K562 (cell line): ENCODE data around the gene METTL24. TPM values are rescaled to one million over a fixed set of nuclear protein-coding genes. Genes with fewer than 3 reads are reported as not detected.

Experiments
- ATAC-seq: fragments of 200-7000 bp; cut with Tn5 transposase; 3 replicates; pipeline ENCODE4 v1.9.1; 2020; ENCODE audit warnings: moderate library complexity
- BruUV-seq: library from RNA; stranded (reverse); fragments of 400-500 nt; replicated peaks from 2 replicates; lab custom pipeline; 2021; lab: Mats Ljungman, UMichigan
- CTCF ChIA-PET: fragments of 300-600 bp; formaldehyde crosslinking; extraction: SDS; loops from one replicate; lab custom pipeline; 2021; ENCODE audit warnings: low intra/inter-chr PET ratio; lab: Yijun Ruan, JAX
- POLR2A ChIA-PET: fragments of 300-600, 350-650 bp; sonication (Branson Sonifier 250); formaldehyde crosslinking; extraction: SDS; loops from one replicate; lab custom pipeline; 2021; ENCODE audit warnings: antibody characterized with exemption, inconsistent platforms; lab: Yijun Ruan, JAX
- DNase-seq, 4 experiments: peaks; one replicate each; pipeline versions ENCODE4 v3.0.0 to v3.0.0-alpha.2; 2011 to 2018; ENCODE audit warnings: low spot score in 3 of 4, mixed read lengths in 3 of 4; ENCODE audit errors: extremely low read depth in 1 of 4
- FAIRE-seq: peaks from 2 replicates; lab custom pipeline; 2011; peaks lifted over from hg19 to GRCh38; lab: Jason Lieb, UNC
- H2AFZ ChIP-seq: 2 replicates; pipeline ENCODE4 v1.6.0; 2011; ENCODE audit warnings: low read depth, low read length, control low read depth, inconsistent platforms
- H3K27ac ChIP-seq: fragments of 200-600 bp; 3 replicates; pipeline ENCODE4 v1.8.0; 2011; ENCODE audit warnings: low read depth, mild to moderate bottlenecking, control low read depth, inconsistent platforms, low read length, moderate library complexity, mixed read lengths; ENCODE audit errors: extremely low read depth
- H3K27me3 ChIP-seq, 2 experiments: fragments of 300-600 bp in 1 of 2; 2 replicates in 1 of 2; 3 replicates in 1 of 2; pipeline versions ENCODE4 v1.6.0 to v1.8.0; 2011; ENCODE audit warnings: inconsistent platforms in 2 of 2, low read length in 2 of 2, mild to moderate bottlenecking in 1 of 2, mixed read lengths in 1 of 2, moderate library complexity in 1 of 2; ENCODE audit not compliant: control insufficient read depth in 2 of 2, insufficient read depth in 2 of 2
- H3K36me3 ChIP-seq: fragments of 300-600 bp; 3 replicates; pipeline ENCODE4 v1.8.0; 2011; ENCODE audit warnings: mild to moderate bottlenecking, low read length, inconsistent platforms; ENCODE audit not compliant: control insufficient read depth, insufficient read depth
- H3K4me1 ChIP-seq, 2 experiments: fragments of 200-600 bp in 1 of 2; replicated peaks in 1 of 2; 2 replicates in 1 of 2; 3 replicates in 1 of 2; pipeline versions ENCODE4 v1.5.1 to v1.8.0; 2011; ENCODE audit warnings: inconsistent platforms in 2 of 2, low read length in 2 of 2, mild to moderate bottlenecking in 1 of 2, mixed read lengths in 1 of 2, moderate library complexity in 1 of 2; ENCODE audit not compliant: control insufficient read depth in 2 of 2, insufficient read depth in 2 of 2
- H3K4me2 ChIP-seq: 2 replicates; pipeline ENCODE4 v1.6.1; 2011; ENCODE audit warnings: low read length, control low read depth, inconsistent platforms, mixed read lengths; ENCODE audit not compliant: insufficient read depth
- H3K4me3 ChIP-seq: fragments of 200-600 bp; sonication (generic), shearing (Covaris generic); 2 replicates; pipeline ENCODE4 v1.5.1; 2016; ENCODE audit warnings: control low read depth, inconsistent platforms
- H3K79me2 ChIP-seq: fragments of 200-600 bp; 3 replicates; pipeline ENCODE4 v1.8.0; 2011; ENCODE audit warnings: low read length, inconsistent platforms; ENCODE audit not compliant: control insufficient read depth, insufficient read depth
- H3K9ac ChIP-seq, 2 experiments: 2 replicates each; pipeline versions ENCODE4 v1.6.0 to v1.6.1; 2011; ENCODE audit warnings: low read depth in 2 of 2, low read length in 2 of 2, control low read depth in 1 of 2, inconsistent platforms in 1 of 2, mild to moderate bottlenecking in 1 of 2, mixed read lengths in 1 of 2; ENCODE audit not compliant: insufficient read depth in 1 of 2
- H3K9me1 ChIP-seq: one replicate; pipeline ENCODE4 v1.6.0; 2011; ENCODE audit warnings: inconsistent platforms, mild to moderate bottlenecking, low read length, moderate library complexity; ENCODE audit not compliant: control insufficient read depth, insufficient read depth
- H3K9me3 ChIP-seq: replicated peaks from 2 replicates; pipeline ENCODE4 v1.5.1; 2011; ENCODE audit warnings: low read depth, low read length, inconsistent platforms; ENCODE audit not compliant: control insufficient read depth, insufficient read depth
- H4K20me1 ChIP-seq: replicated peaks from 2 replicates; pipeline ENCODE4 v1.6.1; 2011; ENCODE audit warnings: low read length, inconsistent platforms, mixed read lengths; ENCODE audit not compliant: control insufficient read depth, insufficient read depth
- ELF2 ChIP-seq: fragments of 250-450 bp; sonication (Bioruptor Pico); IDR thresholded peaks from 2 replicates; pipeline ENCODE4 v1.5.0; 2021; ENCODE audit warnings: mild to moderate bottlenecking
- FOXK2 ChIP-seq, 2 experiments: fragments of 450-650 bp; IDR thresholded peaks in 1 of 2; conservative IDR thresholded peaks in 1 of 2; 2 replicates each; pipeline ENCODE4 v1.6.1; 2016; ENCODE audit warnings: low read depth in 2 of 2, mild to moderate bottlenecking in 1 of 2
- RBBP5 ChIP-seq: fragments of 200-600 bp; sonication (generic); IDR thresholded peaks from 2 replicates; pipeline ENCODE4 v1.6.1; 2012; ENCODE audit warnings: borderline replicate concordance, mild to moderate bottlenecking, low read length, control low read depth, inconsistent platforms; ENCODE audit not compliant: insufficient read depth, poor library complexity, severe bottlenecking
- WGBS: fragments of 100-300 bp; shearing (Covaris generic); methylation state at CpG from one replicate; pipeline ENCODE4 v1.1.6; 2016; ENCODE audit warnings: low coverage, mixed read lengths; ENCODE audit not compliant: insufficient coverage; ENCODE audit errors: missing lambda C conversion rate; 5-methylcytosine and 5-hydroxymethylcytosine counted together
- in situ Hi-C: fragments of 300-500 bp; cut with MboI; formaldehyde crosslinking; loops from 4 replicates; pipeline ENCODE4 v1.15.0; 2018; ENCODE audit warnings: inconsistent platforms, mixed read lengths
- intact Hi-C: fragments of 100-400 bp; cut with micrococcal nuclease; formaldehyde crosslinking; loops from 2 replicates; pipeline ENCODE4 v1.14.2; 2022
- polyA plus RNA-seq, 8 experiments: library from polyadenylated mRNA; depleted of rRNA in 4 of 8; stranded (reverse) in 5 of 8; unstranded in 3 of 8; fragments of >200 nt; fragmentation: Nextera tagmentation in 2 of 8; fragmentation: Illumina TruSeq in 1 of 8; extraction: Ambion mirVana in 2 of 8; extraction: Trizol in 1 of 8; gene quantifications; 2 replicates each; pipeline versions ENCODE4 v1.2.1 to v1.2.3, GENCODE V29; 2011 to 2014; ENCODE audit warnings: inconsistent platforms in 1 of 8, missing spikeins in 1 of 8
- total RNA-seq, 7 experiments: library from RNA; depleted of rRNA in 6 of 7; stranded (reverse); fragments of >200 nt in 6 of 7; fragmentation: Illumina TruSeq in 2 of 7; extraction: Trizol in 2 of 7; gene quantifications; 2 replicates each; pipeline versions ENCODE4 v1.2.1 to v1.2.3, GENCODE V29; 2011 to 2021; ENCODE audit warnings: low replicate concordance in 1 of 7
- TF ChIP-seq, protein P1 (sequence below): sonication (generic); formaldehyde crosslinking; IDR thresholded peaks from 2 replicates; pipeline ENCODE4 v1.8.0; 2022; ENCODE audit warnings: mild to moderate bottlenecking, missing genetic modification reagents
- TF ChIP-seq, protein P2 (sequence below), 2 experiments: fragments of 450-650 bp; IDR thresholded peaks; 2 replicates each; pipeline ENCODE4 v1.6.1; 2016; ENCODE audit warnings: mild to moderate bottlenecking in 2 of 2, borderline replicate concordance in 1 of 2, low read depth in 1 of 2, moderate library complexity in 1 of 2

The METTL24 gene
- total and polyA plus RNA-seq, 9 of the 15 experiments (the other 6 are each of a cell fraction or from before 2014, with no cell fraction given) = not detected

DNA sequence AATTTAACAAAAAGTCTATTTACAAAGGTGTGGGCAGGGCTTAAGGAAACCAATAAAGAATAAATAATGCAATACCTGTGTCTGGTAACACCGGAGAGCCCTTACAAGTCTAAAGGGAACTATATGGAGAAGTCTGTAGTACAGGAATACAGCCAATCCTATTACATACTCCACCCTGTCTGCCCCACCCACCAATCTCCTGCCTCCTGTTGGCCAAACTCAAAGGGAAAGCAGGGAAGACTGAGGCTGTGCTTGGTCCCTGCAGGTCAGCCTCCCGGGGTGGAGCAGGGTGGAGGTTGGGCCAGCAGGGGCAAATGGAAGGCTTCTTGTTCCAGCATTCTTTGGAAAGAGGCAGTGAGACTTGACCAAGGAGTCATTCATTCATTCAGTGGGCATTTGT is 31.5 kb downstream of the METTL24 start:
- DNase-seq = no peak
- FAIRE-seq = no peak
- Histone ChIP-seq H3K27me3 (peaks cover 8 to 46% of the 10 kb centered on the region in 2 experiments; a peak in 4 of 5 replicates), H3K79me2 (no peaks in the 10 kb centered on the region), H3K9me3 (no peaks in the 10 kb centered on the region), H3K9ac (no peak overlapping the region), H3K27ac (no peak overlapping the region), H4K20me1 (no peaks in the 10 kb centered on the region), H3K36me3 (no peaks in the 10 kb centered on the region), H3K9me1 (no peaks in the 10 kb centered on the region), H3K4me2 (no peak overlapping the region), H3K4me1 (no peaks in the 10 kb centered on the region), H2AFZ (no peak overlapping the region), H3K4me3 (no peak overlapping the region)
- TF ChIP-seq, protein P1, sequence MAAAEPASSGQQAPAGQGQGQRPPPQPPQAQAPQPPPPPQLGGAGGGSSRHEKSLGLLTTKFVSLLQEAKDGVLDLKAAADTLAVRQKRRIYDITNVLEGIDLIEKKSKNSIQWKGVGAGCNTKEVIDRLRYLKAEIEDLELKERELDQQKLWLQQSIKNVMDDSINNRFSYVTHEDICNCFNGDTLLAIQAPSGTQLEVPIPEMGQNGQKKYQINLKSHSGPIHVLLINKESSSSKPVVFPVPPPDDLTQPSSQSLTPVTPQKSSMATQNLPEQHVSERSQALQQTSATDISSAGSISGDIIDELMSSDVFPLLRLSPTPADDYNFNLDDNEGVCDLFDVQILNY = no peak
- no peak for TF ChIP-seq ELF2 (CRISPR knock-in tag)
- no TSS peak for BruUV-seq
- ATAC-seq = peak; percentile 42; the same call in 1 of the 3 replicates
- in situ Hi-C loops (no loop called here), intact Hi-C loops (no loop called here)
- ChIA-PET POLR2A (interaction anchor here (0.7 kb wide), 1 partner anchor 612 kb away, joined by 4 read pairs; no protein-coding TSS in a partner anchor), CTCF (no interaction called here)
- WGBS = 0% methylated on average over 2 of the region's 2 CpGs

DNA sequence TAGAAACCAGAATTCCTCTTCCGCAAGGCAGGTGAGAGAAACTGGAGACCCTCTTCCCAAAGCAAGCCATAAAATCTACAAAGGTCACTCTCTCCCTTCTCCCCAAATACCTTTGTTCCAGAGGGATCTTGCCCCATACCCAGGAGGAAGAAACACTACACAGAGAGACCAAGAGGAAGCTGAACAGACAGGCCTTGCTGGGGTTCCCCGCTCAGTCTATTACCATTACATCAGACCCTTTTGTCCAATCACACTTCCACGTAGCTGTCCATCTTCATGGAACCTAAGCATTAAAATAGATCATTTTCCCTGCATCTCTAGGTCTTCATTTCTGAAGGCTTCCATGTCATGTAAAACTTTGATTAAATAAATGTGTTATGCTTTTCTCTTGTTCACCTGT is 32.1 kb downstream of the METTL24 start:
- DNase-seq (no peak), FAIRE-seq (no peak), ATAC-seq (no peak)
- ChIA-PET POLR2A (interaction anchor here (0.7 kb wide), 1 partner anchor 612 kb away, joined by 4 read pairs; no protein-coding TSS in a partner anchor), CTCF (no interaction called here)
- H3K4me2 ChIP-seq = no peak overlapping the region
- no peaks in the 10 kb centered on the region for H3K36me3 ChIP-seq
- peaks cover 8 to 46% of the 10 kb centered on the region in 2 experiments; a peak in 4 of 5 replicates for H3K27me3 ChIP-seq
- BruUV-seq = no TSS peak
- 0% methylated on average over 2 of the region's 3 CpGs for WGBS
- no peak overlapping the region for H3K4me3 ChIP-seq
- no peak overlapping the region for H3K27ac ChIP-seq
- in situ Hi-C loops = no loop called here
- intact Hi-C loops = no loop called here
- no peak overlapping the region for H2AFZ ChIP-seq
- no peaks in the 10 kb centered on the region for H3K9me1 ChIP-seq
- H3K4me1 ChIP-seq = no peaks in the 10 kb centered on the region
- H3K9ac ChIP-seq = no peak overlapping the region
- no peaks in the 10 kb centered on the region for H3K9me3 ChIP-seq
- no peaks in the 10 kb centered on the region for H3K79me2 ChIP-seq
- no peaks in the 10 kb centered on the region for H4K20me1 ChIP-seq
- TF ChIP-seq, protein P2, sequence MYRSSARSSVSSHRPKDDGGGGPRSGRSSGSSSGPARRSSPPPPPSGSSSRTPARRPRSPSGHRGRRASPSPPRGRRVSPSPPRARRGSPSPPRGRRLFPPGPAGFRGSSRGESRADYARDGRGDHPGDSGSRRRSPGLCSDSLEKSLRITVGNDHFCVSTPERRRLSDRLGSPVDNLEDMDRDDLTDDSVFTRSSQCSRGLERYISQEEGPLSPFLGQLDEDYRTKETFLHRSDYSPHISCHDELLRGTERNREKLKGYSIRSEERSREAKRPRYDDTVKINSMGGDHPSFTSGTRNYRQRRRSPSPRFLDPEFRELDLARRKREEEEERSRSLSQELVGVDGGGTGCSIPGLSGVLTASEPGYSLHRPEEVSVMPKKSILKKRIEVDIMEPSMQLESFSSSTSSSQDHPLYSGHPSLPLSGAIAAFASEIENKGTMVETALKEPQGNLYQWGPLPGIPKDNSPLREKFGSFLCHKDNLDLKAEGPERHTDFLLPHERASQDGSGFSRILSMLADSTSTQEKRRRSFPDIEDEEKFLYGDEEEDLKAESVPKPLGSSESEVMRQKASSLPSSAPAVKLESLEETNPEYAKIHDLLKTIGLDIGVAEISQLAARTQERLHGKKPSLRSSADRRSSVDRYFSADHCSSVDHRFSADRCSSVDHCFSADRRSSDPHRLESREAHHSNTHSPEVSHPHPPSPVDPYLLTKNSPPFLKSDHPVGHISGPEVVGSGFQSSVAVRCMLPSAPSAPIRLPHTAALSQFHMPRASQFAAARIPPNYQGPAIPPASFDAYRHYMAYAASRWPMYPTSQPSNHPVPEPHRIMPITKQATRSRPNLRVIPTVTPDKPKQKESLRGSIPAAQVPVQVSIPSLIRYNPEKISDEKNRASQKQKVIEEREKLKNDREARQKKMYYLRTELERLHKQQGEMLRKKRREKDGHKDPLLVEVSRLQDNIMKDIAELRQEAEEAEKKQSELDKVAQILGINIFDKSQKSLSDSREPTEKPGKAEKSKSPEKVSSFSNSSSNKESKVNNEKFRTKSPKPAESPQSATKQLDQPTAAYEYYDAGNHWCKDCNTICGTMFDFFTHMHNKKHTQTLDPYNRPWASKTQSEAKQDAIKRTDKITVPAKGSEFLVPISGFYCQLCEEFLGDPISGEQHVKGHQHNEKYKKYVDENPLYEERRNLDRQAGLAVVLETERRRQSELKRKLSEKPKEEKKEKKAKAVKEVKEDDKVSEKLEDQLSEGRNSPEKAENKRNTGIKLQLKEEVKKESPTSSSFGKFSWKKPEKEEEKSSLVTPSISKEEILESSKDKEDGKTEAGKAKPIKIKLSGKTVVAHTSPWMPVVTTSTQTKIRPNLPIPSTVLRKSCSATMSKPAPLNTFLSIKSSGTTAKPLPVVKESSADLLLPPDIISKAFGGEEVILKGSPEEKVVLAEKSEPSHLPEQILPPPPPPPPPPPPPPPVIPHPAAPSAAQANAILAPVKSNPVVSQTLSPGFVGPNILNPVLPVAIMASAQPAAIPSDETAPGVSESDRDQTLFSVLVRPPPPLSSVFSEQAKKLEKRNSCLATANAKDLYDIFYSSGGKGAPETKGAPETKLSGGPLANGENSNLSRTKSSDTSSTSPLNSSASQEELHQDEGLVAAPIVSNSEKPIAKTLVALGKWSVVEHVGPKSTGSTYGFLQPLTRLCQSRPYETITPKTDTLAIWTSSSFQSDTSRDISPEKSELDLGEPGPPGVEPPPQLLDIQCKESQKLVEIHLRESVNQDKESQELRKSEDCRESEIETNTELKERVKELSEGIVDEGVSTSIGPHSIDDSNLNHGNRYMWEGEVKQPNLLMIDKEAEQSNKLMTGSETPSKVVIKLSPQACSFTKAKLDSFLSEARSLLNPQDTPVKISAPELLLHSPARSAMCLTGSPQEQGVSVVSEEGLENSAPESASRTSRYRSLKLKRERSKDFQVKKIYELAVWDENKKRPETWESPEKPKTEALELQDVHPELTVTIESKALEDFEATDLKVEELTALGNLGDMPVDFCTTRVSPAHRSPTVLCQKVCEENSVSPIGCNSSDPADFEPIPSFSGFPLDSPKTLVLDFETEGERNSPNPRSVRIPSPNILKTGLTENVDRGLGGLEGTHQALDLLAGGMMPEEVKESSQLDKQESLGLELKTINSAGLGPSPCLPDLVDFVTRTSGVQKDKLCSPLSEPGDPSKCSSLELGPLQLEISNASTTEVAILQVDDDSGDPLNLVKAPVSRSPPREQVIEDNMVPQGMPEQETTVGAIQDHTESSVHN (IDR thresholded peaks at IDR 0.05; ENCODE audit: borderline replicate concordance in 1 of 2, low read depth in 1 of 2) = no peak
- TF ChIP-seq RBBP5 = no peak
- TF ChIP-seq FOXK2 (conservative IDR thresholded peaks at IDR 0.05 in 1 of 2, IDR thresholded peaks at IDR 0.05 in 1 of 2; ENCODE audit: low read depth in 2 of 2) = no peak
